ENCODE data around the gene DBH.

- TF ChIP-seq CTCF (IDR thresholded peaks at IDR 0.05; ENCODE audit: insufficient read depth, low read length, poor library complexity, severe bottlenecking) = no peak
- no peak for TF ChIP-seq EZH2phosphoT487 (conservative IDR thresholded peaks at IDR 0.05; ENCODE audit: low read length)
Measured at GRCh38 chr9:133587466-133587865, 48.7 kb upstream of the DBH start.
